Activated CD8-positive, alpha-beta memory T cell treated with anti-CD3 and anti-CD28 coated beads for 4 hours (primary cell): ENCODE results near the gene ADIPOR2.

Source experiments
- DNase-seq, 2 donors: peaks; one replicate each; pipeline ENCODE4 v3.0.0-alpha.2; 2020; ENCODE audit warnings: low read depth in 2 of 2

The ADIPOR2 gene

GRCh38 chr12:1690578-1691122, at the start of gene ADIPOR2:
Gene ADIPOR2 (plus strand): TSS chr12:1691070. CDS start chr12:1754344, 63,274 bp downstream.
- peak; percentile 87 to 90 for DNase-seq

- DNase-seq = no peak
Observed at GRCh38 chr12:1642513-1642912, 48.4 kb upstream of the ADIPOR2 start.

- DNase-seq = no peak
Observed at GRCh38 chr12:1643043-1643442, 47.8 kb upstream of the ADIPOR2 start.

GRCh38 chr12:1643905-1644533, 46.9 kb upstream of the ADIPOR2 start:
- no peak for DNase-seq

GRCh38 chr12:1644534-1645438, 46.1 kb upstream of the ADIPOR2 start:
- no peak for DNase-seq

GRCh38 chr12:1645819-1646218, 45.1 kb upstream of the ADIPOR2 start:
- no peak for DNase-seq

- DNase-seq = no peak
Observed at GRCh38 chr12:1646569-1647284, 44.1 kb upstream of the ADIPOR2 start.

GRCh38 chr12:1647285-1647669, 43.6 kb upstream of the ADIPOR2 start:
- no peak for DNase-seq

- no peak for DNase-seq
Observed at GRCh38 chr12:1650260-1650977, 40.5 kb upstream of the ADIPOR2 start.

GRCh38 chr12:1650978-1651361, 39.9 kb upstream of the ADIPOR2 start:
- DNase-seq = no peak

- no peak for DNase-seq
Observed at GRCh38 chr12:1651946-1652345, 38.9 kb upstream of the ADIPOR2 start.

- DNase-seq = no peak
Observed at GRCh38 chr12:1655225-1655788, 35.6 kb upstream of the ADIPOR2 start.

- no peak for DNase-seq
Observed at GRCh38 chr12:1656902-1657301, 34.0 kb upstream of the ADIPOR2 start.

GRCh38 chr12:1657688-1658087, 33.2 kb upstream of the ADIPOR2 start:
- no peak for DNase-seq

GRCh38 chr12:1660304-1661187, 30.3 kb upstream of the ADIPOR2 start:
- peak; percentile 28 to 58 for DNase-seq

GRCh38 chr12:1661553-1662335, 29.1 kb upstream of the ADIPOR2 start:
- peak; percentile 56 to 65 for DNase-seq

GRCh38 chr12:1662761-1663439, 28.0 kb upstream of the ADIPOR2 start:
- no peak for DNase-seq

GRCh38 chr12:1663440-1664132, 27.3 kb upstream of the ADIPOR2 start:
- no peak for DNase-seq
